Adrenal gland (tissue), 5 donors: Measurements from ENCODE around the gene ANKS4B.

Experiments used
- CTCF ChIP-seq, 6 experiments: fragments of 450-650 bp in 4 of 6; fragments of 200-600 bp in 2 of 6; sonication (generic) in 1 of 6; IDR thresholded peaks; 1 replicate in 5 of 6; 2 replicates in 1 of 6; pipeline versions ENCODE4 v1.5.1 to v1.8.0; 2016 to 2021; ENCODE audit warnings: antibody characterized with exemption in 6 of 6, mild to moderate bottlenecking in 2 of 6, moderate library complexity in 1 of 6
- POLR2A ChIP-seq, 2 donors: fragments of 450-650 bp; IDR thresholded peaks; one replicate each; pipeline ENCODE4 v1.6.1; 2017; ENCODE audit warnings: antibody characterized with exemption in 2 of 2, mild to moderate bottlenecking in 2 of 2, moderate library complexity in 1 of 2
- donor health status: DM: no; HTN: no; CAD: no.

- no peak for TF ChIP-seq CTCF (IDR thresholded peaks at IDR 0.05)
- TF ChIP-seq POLR2A (IDR thresholded peaks at IDR 0.05): no peak
Observed at GRCh38 chr16:21236831-21237230, 3.3 kb downstream of the ANKS4B start.
